EH (cell line): ENCODE measurements around the gene BTRC.
A peak's percentile ranks its signal among the peaks of the same experiment; 100 is the strongest.
"Not testable (repeated sequence)": the region's sequence is repeated elsewhere in the genome, so short reads cannot be mapped to it uniquely, and the experiment has no call there.

Source experiments
- DNase-seq: peaks from one replicate; pipeline ENCODE4 v3.0.0-alpha.2; 2015; ENCODE audit warnings: low read depth

The BTRC gene

GRCh38 chr10:101587725-101588653 lies 234.0 kb downstream of the BTRC start, which contains the start of the genes DPCD and POLL:
Gene DPCD, plus strand, starts transcription at chr10:101588321. Its CDS starts 16 bp downstream, at chr10:101588337.
Gene POLL, minus strand, starts transcription at chr10:101588257. Its CDS starts 897 bp downstream, at chr10:101587360.
- DNase-seq, result peak; percentile 97

GRCh38 chr10:101588879-101589278 lies 234.9 kb downstream of the BTRC start:
- peak; percentile 42 for DNase-seq

- DNase-seq, result not testable (repeated sequence)
Observed at GRCh38 chr10:101593331-101593730, 239.4 kb downstream of the BTRC start.

GRCh38 chr10:101595591-101596433 lies 241.8 kb downstream of the BTRC start:
- no peak for DNase-seq

- DNase-seq, result no peak
Observed at GRCh38 chr10:101597091-101597900, 243.3 kb downstream of the BTRC start.

GRCh38 chr10:101601541-101601940 lies 247.6 kb downstream of the BTRC start:
- no peak for DNase-seq

- DNase-seq, result peak; percentile 81
Observed at GRCh38 chr10:101602761-101603398, 248.9 kb downstream of the BTRC start.
